Measurements from ENCODE around the gene TPCN2.

DNA sequence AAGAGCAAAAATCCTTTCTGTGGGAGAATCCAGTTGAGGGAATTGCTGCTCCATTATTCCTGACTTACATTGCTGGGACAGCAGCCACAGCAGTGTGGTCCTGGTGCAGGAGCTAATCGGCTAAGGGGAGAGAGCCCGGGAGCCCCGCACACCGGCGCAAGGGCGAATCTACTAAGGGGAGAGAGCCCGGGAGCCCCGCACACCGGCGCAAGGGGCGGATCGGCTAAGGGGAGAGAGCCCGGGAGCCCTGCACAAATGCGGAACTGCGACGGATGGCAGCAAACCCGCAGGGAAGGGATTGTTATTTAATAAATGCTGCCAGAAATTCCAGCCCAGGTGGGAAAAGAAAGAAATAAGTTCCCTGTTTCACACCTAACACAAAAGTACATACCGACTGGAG lies 43.5 kb downstream of the TPCN2 start:
- TF ChIP-seq MEF2A (IDR thresholded peaks at IDR 0.05; ENCODE audit: control insufficient read depth, low read depth, low read length), result no peak
- no peak for TF ChIP-seq POLR2AphosphoS5 (IDR thresholded peaks at IDR 0.05; ENCODE audit: control insufficient read depth, insufficient read depth, low read depth, low read length)
- no peak for TF ChIP-seq KHSRP (IDR thresholded peaks at IDR 0.05)
- TF ChIP-seq ZNF175 (CRISPR knock-in tag; IDR thresholded peaks at IDR 0.05; ENCODE audit: low read depth), result no peak

Measured in K562 (cell line).